ENCODE results near the gene MAP2K5. TPM values are rescaled to one million over a fixed set of nuclear protein-coding genes. Genes with fewer than 3 reads are reported as not detected.

The MAP2K5 gene
- total and polyA plus RNA-seq, 10 of the 15 experiments (the other 5 are each of a cell fraction or from before 2014, with no cell fraction given), result 1.3 to 19.4 (median 9.6) TPM

DNA sequence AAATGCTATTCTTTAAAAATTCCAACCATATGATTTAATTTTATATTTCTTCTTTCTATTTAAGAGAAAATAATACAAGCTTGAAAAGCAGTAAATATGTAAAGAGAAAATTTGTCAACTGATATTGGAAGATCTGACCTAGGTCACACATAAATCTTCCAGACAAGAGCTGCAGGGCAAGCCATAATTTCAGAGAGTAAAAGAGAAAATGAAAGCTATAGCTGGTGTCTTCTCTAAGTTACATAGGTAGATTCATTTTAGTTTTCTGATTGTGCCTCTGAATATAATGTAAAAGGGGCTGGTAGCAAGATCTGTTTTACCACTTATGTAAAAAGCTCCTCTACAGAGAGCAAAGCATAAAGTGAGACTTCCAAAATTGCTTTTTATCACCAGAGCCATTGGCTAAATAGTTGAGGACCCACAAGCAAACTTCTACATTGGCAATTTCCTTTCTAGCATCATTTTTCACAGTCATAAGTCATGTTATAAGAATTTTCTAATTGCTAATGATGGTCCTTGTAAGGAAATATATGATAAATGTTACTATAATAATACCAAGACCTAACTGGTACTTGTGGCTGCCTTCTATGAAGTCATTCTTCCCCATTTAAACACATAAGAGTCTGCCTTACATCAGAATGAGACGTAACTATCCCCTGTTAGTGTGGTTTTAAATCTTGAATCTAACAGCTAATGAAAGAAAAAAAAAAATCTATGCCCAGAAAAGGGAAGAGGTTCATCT, 202.0 kb downstream of the MAP2K5 start:
- POLR2A ChIA-PET, result interaction anchor here (0.7 to 1.5 kb wide), 3 partner anchors 12 to 38 kb away, joined by 3 to 8 read pairs (median 4); no protein-coding TSS in a partner anchor
- 0% methylated on average over 1 of the region's 1 CpG for WGBS (ENCODE audit: insufficient coverage, insufficient replicate concordance, low lambda C conversion rate, missing lambda C conversion rate)
- CTCF ChIA-PET, result interaction anchor here (0.9 to 2.5 kb wide), 9 partner anchors 11 to 288 kb away, joined by 3 to 8 read pairs (median 6); no protein-coding TSS in a partner anchor
- H3K9me3 ChIP-seq (replicated peaks; ENCODE audit: control insufficient read depth, insufficient read depth, low read length), result no peaks in the 10 kb centered on the region
- peak overlapping the region; percentile 68 for H3K27ac ChIP-seq (ENCODE audit: control insufficient read depth, insufficient read depth)
- SMC1A ChIA-PET (ENCODE audit: uncharacterized antibody, unreplicated experiment), result interaction anchor here (0.9 to 3.2 kb wide), 17 partner anchors 10 to 243 kb away, joined by 3 to 21 read pairs (median 4); partner anchors contain the start of gene C15orf61
- no TSS peak for BruUV-seq (replicated peaks)
- peaks cover 7% of the 10 kb centered on the region for H3K4me1 ChIP-seq (ENCODE audit: control insufficient read depth, insufficient read depth, low read length)
- intact Hi-C loops (cut with micrococcal nuclease; ENCODE audit: unreplicated experiment) (no loop called here), in situ Hi-C loops (cut with MboI) (no loop called here)
- no peaks in the 10 kb centered on the region for H3K27me3 ChIP-seq (replicated peaks in 1 of 2; ENCODE audit: control insufficient read depth in 2 of 2, insufficient read depth in 2 of 2, low read length in 1 of 2)
- H2AFZ ChIP-seq (ENCODE audit: control insufficient read depth, low read depth, low read length), result peak overlapping the region; percentile 80
- no peak for FAIRE-seq
- peak overlapping the region; percentile 89 for H3K4me2 ChIP-seq (ENCODE audit: control insufficient read depth, insufficient read depth)
- no peaks in the 10 kb centered on the region for H3K79me2 ChIP-seq (ENCODE audit: control insufficient read depth, insufficient read depth, low read length)
- no peaks in the 10 kb centered on the region for H4K20me1 ChIP-seq (ENCODE audit: control insufficient read depth, insufficient read depth)
- no peak overlapping the region; the same call in 1 of the 2 replicates for H3K4me3 ChIP-seq
- DNase-seq (ENCODE audit: low read depth, low spot score), result no peak
- peak; percentile 85 for ATAC-seq
- no peak overlapping the region; the same call in 1 of the 2 replicates for H3K9ac ChIP-seq (ENCODE audit: control insufficient read depth, insufficient read depth, low read length)
- no peaks in the 10 kb centered on the region; a peak in 1 of 4 replicates for H3K36me3 ChIP-seq (ENCODE audit: control insufficient read depth in 2 of 2, insufficient read depth in 2 of 2, low read length in 1 of 2)
- RAD21 ChIA-PET (ENCODE audit: unreplicated experiment), result interaction anchor here (0.7 to 2.3 kb wide), 12 partner anchors 9 to 243 kb away, joined by 3 to 13 read pairs (median 4); partner anchors contain the start of gene C15orf61
- no peak for TF ChIP-seq PAX8 (IDR thresholded peaks at IDR 0.05)
- no peak for TF ChIP-seq ETV6 (conservative IDR thresholded peaks at IDR 0.05 in 1 of 2, IDR thresholded peaks at IDR 0.05 in 1 of 2; ENCODE audit: borderline replicate concordance in 1 of 2, low read depth in 1 of 2)
- no peak for TF ChIP-seq IKZF2 (IDR thresholded peaks at IDR 0.05)
- TF ChIP-seq, protein P1, sequence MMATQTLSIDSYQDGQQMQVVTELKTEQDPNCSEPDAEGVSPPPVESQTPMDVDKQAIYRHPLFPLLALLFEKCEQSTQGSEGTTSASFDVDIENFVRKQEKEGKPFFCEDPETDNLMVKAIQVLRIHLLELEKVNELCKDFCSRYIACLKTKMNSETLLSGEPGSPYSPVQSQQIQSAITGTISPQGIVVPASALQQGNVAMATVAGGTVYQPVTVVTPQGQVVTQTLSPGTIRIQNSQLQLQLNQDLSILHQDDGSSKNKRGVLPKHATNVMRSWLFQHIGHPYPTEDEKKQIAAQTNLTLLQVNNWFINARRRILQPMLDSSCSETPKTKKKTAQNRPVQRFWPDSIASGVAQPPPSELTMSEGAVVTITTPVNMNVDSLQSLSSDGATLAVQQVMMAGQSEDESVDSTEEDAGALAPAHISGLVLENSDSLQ (IDR thresholded peaks at IDR 0.05), result no peak
- TF ChIP-seq CHD1 (IDR thresholded peaks at IDR 0.05; ENCODE audit: low read depth, low read length), result no peak
- TF ChIP-seq TBL1XR1 (IDR thresholded peaks at IDR 0.05; ENCODE audit: low read depth, low read length), result no peak
- no peak for TF ChIP-seq HDGF (IDR thresholded peaks at IDR 0.05)
- no peak for TF ChIP-seq POLR2AphosphoS2 (IDR thresholded peaks at IDR 0.05; ENCODE audit: low read depth, low read length)
- TF ChIP-seq CHD2 (IDR thresholded peaks at IDR 0.05; ENCODE audit: borderline replicate concordance, low read depth, low read length), result no peak
- TF ChIP-seq, protein P2, sequence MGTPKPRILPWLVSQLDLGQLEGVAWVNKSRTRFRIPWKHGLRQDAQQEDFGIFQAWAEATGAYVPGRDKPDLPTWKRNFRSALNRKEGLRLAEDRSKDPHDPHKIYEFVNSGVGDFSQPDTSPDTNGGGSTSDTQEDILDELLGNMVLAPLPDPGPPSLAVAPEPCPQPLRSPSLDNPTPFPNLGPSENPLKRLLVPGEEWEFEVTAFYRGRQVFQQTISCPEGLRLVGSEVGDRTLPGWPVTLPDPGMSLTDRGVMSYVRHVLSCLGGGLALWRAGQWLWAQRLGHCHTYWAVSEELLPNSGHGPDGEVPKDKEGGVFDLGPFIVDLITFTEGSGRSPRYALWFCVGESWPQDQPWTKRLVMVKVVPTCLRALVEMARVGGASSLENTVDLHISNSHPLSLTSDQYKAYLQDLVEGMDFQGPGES (IDR thresholded peaks at IDR 0.05), result no peak
- TF ChIP-seq SMARCA5 (IDR thresholded peaks at IDR 0.05), result no peak
- no peak for TF ChIP-seq NFYB (IDR thresholded peaks at IDR 0.05; ENCODE audit: insufficient read depth, low read depth, low read length)
- TF ChIP-seq SUZ12 (IDR thresholded peaks at IDR 0.05; ENCODE audit: unreplicated experiment), result no peak
- TF ChIP-seq CBX3 (IDR thresholded peaks at IDR 0.05; ENCODE audit: borderline replicate concordance, low read depth), result no peak
- TF ChIP-seq LARP7 (IDR thresholded peaks at IDR 0.05), result no peak
- no peak for TF ChIP-seq CHD4 (IDR thresholded peaks at IDR 0.05)
- TF ChIP-seq MTA2 (IDR thresholded peaks at IDR 0.05; ENCODE audit: low read depth), result 0 out of 2 replicates have a peak, but pooled peaks have one; percentile 26
- TF ChIP-seq ATF7 (IDR thresholded peaks at IDR 0.05; ENCODE audit: low read depth), result peak; percentile 48; the same call in 1 of the 2 replicates
- no peak for TF ChIP-seq IKZF1 (conservative IDR thresholded peaks at IDR 0.05)

Measured in GM12878 (cell line).